HG03095 (cell line): ENCODE data around the gene PTPRM.

Source experiments
- ATAC-seq: cut with Tn5 transposase; IDR thresholded peaks from one replicate; pipeline ENCODE4 v1.9.1; 2021; ENCODE audit warnings: moderate library complexity; ENCODE audit not compliant: unreplicated experiment

The PTPRM gene

DNA sequence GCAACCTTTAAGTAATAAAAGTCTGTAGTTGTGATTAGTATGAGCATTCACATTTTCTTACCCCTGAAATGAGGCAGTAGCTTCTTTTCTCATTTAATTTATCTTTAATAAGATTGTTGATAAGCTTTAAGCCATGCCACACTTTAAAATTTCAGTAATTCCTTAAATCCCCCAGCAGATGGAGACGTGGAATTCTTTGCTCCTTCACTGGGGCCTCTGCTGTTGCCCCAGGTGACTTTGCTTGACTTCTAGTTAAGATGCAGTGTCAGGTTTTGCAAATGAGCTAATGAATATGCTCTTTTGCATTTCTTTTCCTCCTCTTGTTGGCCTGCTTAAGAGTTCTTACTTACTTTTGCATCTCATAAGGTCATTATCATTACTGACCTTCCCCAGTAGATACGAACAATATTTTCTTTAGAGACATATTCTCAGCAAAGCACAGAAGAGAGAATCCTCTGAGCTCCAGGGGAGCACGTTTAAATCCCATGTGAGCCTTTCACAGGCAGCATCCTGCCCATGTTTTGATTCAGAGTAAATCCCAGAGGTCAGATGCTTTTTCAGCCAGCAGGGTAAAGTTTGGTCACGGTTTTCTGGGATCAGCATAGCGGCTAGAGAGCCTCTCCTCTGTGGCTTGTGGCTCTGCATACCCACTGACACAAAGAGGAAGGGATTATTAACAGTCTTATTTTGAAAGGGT lies 222.9 kb downstream of the PTPRM start:
- ATAC-seq: no peak

DNA sequence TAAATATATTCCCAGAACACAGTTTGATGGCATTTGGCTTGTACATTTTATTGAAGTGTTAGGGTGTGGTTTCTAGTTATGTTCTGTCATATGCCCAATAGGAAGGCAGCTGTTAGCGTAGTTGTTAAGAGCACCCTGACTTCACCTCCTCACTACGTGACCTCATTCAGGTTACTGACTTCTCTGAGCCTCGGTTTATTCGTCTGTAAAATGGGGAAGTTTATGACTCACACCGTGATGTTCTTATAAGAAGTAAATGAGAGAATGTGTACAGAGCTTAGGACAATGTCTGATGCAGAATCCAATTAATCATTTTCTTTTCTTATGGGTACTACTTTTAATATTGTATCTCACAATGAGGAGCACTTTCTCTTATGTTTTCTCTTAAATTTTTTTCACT lies 226.0 kb downstream of the PTPRM start:
- ATAC-seq: no peak

DNA sequence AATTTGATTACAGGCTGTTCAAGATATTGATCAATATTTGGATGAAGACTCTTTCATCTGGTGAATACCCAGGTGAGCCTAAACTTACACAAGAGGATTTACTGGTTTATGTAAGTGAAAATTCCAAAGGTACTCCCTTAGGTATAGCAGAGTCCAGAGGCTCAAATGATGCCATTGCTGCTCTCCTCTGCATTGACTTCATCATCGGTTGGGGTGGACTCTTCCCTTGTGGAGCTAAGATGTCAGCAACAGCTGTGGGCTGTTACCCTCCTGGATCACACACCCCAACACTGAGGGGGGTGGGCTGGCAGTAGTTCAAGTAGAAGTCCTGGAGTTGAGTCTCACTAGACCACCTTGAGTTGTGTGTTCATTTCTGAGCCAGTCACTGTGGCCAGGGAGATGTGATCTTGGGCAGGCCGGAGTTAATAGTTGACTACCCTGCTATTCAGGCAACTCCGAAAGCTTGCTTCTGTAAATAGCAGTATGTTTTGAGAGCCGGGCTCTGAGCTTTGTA lies 236.9 kb downstream of the PTPRM start:
- ATAC-seq: no peak

DNA sequence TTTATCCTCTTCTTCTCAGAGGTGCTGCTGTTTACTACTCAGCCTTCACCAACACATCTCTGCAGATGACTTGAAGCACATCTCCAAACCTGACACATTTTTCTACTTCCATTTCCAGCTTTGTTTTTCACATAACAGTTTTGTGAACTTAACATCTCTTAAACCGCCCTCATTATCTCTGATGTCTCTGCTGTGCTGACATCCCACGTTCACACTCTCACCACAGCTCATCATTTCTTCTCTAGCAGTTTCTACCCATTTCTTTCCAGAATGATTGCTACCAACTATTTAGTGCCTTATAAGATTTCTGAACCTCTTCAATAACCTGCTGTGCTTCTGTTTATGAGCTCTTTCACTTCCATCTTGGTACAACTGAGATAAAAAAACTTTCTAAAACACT lies 238.0 kb downstream of the PTPRM start:
- ATAC-seq: no peak

DNA sequence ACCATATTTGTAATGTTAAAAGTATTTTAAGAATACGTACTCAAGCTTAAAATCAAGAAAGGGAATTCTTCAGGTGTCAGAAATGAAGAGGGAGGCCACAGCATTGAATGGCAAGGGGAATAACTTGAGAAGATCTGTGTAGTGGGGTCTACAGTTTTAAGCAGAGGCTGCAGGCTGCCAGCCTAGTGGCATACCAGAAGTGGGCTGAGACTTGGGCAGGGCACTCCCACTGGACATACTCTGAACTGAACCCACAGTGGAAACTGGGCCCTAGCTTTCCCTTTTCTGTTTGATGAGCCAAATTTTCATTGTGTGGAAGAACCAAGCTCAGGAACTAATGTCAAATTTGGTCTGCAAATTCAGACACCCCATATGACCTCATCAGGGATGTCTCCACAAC lies 238.8 kb downstream of the PTPRM start:
- no peak for ATAC-seq

DNA sequence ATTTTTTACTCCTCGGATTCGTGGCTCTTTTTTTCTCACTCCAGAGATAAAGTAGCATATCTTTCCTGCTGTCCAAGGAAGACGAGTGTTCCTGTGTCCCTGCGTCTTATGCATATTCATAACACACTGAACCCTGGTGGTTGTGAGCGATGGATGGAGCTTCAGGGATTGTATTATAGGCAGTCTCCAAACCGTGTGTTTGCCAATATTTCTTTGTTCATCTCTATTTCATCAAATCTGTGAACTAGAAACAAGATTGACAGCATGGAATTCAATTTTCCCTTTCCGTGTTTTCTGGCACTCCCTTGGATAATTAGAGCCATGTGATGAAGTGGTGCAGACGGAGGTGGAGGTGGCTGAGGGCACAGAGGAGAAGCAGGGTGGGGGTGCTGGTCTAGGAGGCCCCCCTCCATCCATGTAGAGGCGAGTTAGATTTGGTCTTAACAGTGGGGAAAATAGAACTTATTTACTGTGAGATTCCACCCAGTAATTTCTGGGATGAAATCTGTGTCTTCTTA lies 240.9 kb downstream of the PTPRM start:
- ATAC-seq: no peak

DNA sequence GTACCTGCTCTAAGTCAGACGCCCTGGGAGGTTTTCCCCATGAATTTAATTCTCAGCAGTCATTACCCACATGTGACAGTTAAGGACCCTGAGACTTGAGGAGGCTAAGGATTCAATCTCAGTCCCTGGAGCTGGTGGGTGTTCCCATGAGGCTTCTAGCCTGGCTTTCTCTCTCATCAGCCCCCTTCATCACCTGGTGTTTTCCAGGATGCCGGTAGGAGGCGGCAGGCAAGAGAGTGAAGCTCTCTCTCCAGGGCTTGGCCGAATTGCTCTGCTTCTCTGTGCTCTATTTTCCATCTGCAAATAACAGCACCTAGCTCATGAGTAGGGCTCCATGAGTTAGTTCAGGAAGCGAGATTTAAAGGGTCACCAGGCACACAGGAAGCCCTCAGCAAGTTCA lies 241.9 kb downstream of the PTPRM start:
- no peak for ATAC-seq

DNA sequence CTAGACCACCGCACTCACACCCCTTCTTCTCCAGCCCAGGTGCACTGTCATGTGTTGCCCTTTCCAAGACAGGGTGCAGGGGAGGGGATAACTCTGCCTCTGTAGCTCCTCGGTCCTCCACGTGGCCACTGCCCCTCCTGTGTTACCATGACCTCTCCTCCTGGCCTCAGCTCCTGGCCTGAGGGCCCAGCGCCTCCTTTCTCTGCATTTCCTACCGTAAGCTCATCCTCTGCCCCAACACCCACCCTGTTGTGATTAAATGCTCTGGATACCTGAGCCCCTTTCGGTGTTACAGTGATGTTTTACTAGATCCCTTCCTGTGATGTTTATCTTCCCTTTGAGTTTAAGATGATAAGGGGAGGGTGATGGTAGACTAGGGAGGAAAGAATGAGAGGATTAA lies 242.3 kb downstream of the PTPRM start:
- no peak for ATAC-seq

DNA sequence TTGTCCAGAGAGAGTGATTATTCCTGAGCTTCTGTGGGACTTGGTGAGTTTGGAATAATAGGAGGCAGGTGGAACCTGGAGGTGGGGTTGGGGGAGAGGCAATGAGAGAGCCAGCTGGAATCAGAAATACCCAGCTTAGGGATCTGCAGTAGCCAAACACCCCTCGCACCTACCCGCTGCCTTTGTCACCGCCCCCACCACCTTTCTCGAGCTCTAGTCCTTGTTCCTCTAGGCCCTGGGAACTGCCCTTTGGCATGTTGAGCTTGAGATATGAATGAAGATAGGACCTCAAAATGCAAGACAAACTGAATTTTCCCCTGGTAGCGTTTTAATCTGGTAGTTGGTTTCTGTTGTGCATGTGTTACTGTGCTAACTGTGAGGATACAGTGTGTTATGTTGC lies 242.9 kb downstream of the PTPRM start:
- ATAC-seq: no peak

DNA sequence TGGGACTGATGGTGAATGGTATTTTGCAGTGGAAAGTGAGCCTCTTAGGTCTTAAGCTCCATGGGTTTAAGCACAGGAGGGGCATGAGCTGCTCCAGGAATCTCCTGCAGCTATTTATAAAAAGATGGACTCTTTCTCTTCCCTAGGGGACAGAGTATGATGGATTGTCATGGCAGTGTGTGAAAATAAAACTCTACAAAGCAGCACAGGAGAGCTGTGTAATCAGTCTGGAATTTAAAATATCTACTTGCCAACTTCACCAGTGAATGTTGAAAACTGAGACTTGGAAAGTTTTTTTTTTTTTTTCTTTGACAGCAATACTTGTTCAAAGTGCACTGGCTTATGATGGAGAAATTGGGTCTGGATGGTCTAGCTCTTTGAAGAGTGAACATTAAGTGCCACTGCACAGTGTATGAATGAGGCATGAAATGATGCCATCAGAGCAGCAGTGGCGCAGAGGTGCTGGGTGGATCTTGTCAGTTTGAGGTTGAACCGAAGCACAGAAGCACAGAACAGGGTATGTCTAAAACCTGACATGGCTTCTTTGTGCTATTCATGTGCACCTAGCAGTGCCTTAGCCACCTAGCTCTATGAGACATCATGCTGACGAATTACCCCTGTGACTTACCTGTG lies 245.4 kb downstream of the PTPRM start:
- ATAC-seq: no peak

DNA sequence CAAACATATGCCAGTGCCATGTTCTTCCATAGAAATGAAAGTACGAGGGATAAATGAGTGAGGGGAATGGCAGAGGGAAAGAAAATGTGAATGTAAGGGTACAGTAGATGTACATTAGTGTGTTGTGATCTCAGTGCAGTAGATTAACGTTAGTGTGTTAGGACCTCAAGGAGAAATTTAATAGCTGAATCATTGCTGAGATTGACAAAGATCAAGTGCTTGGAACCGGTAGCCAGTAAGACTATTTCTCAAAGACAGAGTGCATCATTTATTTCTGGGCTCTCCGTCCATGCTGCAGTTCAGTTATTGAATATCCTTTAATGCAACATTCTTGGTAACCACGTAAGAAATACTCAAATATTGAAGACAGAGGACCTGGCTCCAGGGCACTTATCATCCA lies 246.0 kb downstream of the PTPRM start:
- no peak for ATAC-seq

DNA sequence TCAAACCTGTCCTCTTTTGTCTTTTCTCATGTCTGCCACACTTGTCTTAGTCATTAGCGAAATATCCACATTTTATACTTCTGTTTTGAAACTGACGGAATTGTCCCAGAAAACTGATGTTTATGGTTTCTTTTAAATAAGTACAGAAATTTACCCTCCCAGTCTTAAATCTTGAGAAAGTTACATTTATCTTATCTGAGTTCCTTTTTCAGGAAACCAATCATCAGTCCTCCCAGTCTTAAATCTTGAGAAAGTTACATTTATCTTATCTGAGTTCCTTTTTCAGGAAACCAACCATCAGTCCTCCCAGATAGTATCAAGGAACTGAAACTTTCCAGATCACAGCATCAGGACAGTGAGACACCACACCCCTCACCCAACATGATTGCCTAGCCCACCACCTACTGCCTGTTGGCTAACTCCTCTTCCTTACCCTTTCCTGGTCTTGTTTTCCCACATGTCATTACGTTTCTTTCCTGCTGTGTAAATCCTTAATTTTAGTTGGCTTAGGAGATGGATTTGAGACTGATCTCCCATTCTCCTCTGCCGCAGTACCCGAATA lies 247.7 kb downstream of the PTPRM start:
- ATAC-seq: no peak

DNA sequence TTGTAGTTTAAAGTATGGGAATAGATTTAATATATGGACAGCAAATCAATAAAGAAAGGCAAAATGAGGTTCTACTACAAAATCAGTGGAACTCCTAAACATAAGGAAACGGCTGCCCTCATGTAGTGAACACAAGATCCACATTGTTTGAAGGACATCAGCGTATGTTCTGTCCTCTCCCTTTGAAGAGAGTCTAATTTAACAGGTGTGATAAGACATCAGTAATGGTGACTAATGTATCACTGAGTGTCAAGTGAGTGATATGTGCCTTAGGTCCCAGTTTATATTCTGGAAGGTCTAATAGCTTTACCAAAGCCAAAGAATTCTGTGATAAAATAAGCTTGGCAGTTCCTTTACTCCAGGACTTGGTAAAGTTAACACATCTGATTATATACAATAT lies 248.7 kb downstream of the PTPRM start:
- ATAC-seq: no peak

DNA sequence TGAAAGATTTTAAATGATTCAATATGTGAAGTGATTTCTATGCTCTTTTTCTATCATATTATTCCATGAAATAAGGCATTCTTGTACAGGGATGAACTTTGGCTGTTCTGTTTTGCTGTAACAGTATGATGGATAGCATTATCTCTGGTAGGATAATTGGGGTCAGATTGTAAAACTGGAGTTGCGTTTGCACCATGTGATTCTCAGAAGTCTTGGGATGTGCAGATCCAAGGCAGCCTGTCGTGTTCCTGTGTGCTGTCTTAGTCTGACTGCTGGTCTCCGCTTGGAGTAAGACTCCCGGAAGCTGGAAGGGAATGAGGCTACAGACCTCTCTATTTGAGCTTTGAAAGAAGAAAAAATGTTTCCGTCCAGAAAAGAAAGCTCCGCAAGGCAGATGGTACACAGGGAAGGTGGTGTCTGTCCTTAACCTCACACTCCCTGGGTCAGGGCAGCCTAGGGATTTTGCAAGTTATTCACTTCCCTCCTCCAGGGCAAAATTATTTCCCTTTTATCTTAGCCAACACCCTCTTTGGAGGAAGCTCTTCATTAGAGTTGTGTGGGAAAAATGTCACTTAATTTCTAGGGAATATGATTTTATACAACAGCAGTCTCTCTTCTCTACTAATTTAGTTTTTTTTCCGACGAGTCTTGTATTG lies 250.6 kb downstream of the PTPRM start:
- no peak for ATAC-seq

DNA sequence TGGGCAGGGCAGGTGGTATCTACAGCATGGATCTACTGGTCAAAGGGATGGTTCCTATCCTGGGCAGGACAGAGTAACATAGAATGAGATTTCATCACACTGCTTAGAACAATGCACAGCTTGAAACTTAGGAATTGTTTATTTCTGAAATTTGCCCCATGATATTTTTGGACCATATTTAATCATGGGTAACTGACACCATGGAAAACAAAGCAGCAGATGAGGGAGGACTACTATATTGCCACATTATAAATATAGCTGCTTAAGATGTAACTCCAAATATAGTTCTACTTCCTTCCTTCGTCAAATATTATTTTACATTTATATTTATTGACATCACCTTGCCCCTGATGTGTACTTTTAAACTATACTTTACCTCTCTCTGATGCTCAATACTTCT lies 254.7 kb downstream of the PTPRM start:
- no peak for ATAC-seq

DNA sequence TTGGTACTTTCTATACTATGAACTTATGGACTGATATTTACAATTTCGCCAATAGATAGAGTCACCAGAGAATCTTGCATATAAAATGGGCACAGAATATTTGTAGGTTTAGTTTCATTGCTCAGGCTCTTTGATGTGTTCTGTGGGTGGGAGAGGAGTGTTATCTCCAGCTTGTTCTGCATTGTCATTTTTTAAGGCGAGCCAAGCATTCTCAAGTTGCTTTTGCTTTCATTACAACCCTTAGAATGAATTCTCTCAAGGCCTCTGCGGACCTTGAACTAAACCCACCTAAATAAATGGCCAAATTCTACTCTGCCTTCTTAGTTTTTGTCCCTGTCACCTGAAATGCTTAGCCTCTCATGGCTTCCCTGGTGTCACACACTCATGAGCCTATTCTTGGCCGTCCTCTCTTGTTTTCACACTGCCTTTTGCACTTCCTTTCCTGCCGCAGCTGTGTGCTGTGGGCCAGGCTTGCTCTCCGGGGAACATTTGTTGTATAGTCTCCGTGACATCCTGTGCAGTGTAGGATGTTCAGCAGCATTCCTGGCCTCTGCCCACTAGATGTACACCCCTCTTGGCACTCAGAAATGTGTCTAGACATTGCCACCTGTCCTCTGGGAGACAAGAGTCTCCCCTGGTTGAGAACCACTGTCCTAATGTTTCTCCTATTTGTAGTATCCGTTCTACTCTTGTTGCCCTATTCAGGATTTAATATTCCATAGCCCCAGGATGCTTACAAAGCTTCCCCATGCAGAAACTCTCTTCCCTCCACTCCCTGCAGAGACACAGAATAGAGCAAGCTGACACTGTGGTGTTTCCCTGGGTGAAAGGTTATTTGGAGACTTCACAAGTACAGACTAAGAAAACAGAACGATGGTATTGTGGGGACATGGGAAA lies 255.6 kb downstream of the PTPRM start:
- no peak for ATAC-seq

DNA sequence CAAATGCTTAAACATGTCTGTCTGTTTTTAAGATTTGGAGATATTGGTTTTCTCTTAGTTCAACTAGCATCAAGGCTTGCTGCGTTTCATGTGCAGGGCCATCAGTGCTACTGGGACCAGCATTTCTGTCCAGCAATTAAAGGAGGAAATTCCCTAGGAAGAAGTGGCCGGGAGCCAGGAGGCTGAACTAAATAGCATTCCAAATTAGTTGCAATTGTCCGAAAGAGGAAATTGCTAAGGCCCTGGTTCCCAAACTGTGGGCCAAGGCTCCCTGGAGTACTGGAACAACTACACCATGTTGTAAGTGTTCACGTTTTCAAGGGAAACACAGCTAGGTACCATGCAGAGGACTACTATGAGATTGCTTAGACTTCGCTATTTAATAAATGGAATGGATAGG lies 257.9 kb downstream of the PTPRM start:
- no peak for ATAC-seq

DNA sequence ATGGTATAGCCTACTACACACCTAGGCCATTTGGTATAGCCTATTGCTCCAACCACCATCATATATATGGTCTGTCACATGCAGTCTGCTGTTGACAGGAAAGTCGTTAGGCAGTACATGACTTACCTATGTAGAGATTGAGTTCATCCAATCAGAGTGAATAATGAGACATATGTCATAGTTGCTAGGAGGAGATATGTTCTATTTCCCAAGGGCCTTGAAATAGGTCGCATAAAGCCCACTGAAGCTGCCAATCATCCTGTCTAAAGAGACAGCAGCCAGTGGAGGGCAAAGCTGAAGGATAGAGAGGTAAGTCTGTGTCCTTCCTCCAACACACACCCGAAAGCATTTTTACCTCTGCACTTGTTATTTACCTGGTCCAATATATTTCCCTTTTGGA lies 263.4 kb downstream of the PTPRM start:
- no peak for ATAC-seq

DNA sequence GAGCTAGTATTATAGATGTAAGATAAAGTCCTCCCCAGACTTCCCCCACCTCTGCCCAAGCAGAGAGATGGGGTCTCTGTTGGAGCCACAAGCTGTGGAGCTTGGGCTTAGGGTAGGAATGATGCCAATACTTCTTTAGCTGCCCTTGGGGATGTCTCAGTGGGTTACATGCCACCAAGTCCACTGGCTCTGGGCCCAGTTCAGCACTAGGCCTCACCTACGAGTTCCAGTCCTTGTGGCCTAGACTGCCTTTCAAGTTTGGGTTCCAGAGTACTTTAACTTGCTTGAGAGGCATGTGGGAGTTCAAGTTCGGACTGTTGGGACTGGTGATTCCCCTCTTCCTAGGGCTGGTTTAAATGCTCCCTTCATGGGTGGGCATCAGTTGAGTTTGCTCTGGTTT lies 272.4 kb downstream of the PTPRM start:
- ATAC-seq: no peak

DNA sequence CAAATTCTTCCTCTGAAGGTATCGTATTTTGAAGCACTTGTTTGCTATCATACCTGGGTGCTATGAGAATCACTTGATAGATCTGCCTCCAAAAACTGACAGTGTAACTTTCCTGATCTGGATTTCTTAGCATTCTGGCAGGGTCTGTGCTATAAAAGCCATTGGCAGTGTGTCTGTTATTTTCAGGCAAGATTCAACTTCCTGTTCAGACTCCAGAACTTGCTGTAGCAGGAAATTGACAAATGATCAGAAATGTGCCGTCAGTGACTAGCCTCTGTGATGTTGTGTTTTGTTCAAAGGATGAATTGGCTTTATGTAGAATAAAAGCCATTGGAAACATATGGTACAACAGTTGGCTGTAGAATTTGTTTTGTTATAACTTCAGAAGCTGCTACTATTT lies 273.3 kb downstream of the PTPRM start:
- no peak for ATAC-seq

DNA sequence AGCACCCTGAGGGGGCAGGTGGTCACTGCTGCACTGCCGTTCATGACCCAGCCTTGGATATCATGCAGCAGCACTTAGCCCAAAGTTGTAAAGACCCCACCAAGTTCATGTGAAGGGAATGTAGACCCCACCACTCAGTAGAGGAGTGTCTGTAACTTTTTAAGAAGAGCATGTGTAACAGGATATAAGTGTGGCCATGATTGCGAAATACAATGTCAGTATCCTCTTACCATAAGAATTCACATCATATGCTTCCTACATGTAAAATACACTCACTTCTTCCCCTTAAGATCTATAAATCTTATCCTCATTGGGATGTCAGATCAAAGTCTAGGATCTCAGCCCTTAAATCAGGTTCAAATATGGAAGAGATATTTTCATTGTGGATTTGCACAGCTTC lies 276.9 kb downstream of the PTPRM start:
- no peak for ATAC-seq
